Measurements from ENCODE around the gene MKX. TPM values are rescaled to one million over a fixed set of nuclear protein-coding genes. Genes with fewer than 3 reads are reported as not detected.

Gene MKX
- polyA plus RNA-seq, 1 experiment = 0.76 TPM

DNA sequence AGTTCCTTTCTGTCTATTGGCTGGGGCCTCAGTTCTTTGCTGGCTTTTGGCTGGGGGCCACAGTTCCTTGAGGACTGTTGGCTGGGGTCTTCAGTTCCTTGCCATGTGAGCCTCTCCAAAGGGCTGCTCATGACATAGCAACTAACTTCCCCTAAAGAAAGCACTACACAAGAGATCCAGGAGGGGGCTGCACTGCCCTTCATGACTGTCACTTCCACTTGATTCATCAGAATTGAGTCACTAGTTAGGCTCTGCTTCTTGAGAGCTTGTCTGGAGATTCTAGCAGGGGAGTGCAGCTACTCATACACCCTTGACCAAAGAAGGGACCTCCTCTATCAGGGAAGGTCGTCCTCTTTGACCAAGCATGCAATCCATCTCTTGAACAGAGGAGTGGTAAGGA, 38.0 kb upstream of the MKX start:
- Histone ChIP-seq H3K27me3 (ENCODE audit: control insufficient read depth, insufficient read depth, low read length) (no peaks in the 10 kb centered on the region), H3K27ac (ENCODE audit: low read depth, low read length) (no peak overlapping the region), H3K9me3 (ENCODE audit: control insufficient read depth, insufficient read depth, low read length) (peaks cover 4% of the 10 kb centered on the region), H3K4me3 (ENCODE audit: low read depth, low read length) (no peak overlapping the region)
- CTCF ChIA-PET = interaction anchor here (0.5 to 1.0 kb wide), 6 partner anchors 37 to 807 kb away, joined by 3 to 6 read pairs (median 4); no protein-coding TSS in a partner anchor
- POLR2A ChIA-PET = no interaction called here
- TF ChIP-seq, protein P1, sequence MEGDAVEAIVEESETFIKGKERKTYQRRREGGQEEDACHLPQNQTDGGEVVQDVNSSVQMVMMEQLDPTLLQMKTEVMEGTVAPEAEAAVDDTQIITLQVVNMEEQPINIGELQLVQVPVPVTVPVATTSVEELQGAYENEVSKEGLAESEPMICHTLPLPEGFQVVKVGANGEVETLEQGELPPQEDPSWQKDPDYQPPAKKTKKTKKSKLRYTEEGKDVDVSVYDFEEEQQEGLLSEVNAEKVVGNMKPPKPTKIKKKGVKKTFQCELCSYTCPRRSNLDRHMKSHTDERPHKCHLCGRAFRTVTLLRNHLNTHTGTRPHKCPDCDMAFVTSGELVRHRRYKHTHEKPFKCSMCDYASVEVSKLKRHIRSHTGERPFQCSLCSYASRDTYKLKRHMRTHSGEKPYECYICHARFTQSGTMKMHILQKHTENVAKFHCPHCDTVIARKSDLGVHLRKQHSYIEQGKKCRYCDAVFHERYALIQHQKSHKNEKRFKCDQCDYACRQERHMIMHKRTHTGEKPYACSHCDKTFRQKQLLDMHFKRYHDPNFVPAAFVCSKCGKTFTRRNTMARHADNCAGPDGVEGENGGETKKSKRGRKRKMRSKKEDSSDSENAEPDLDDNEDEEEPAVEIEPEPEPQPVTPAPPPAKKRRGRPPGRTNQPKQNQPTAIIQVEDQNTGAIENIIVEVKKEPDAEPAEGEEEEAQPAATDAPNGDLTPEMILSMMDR (IDR thresholded peaks at IDR 0.05; ENCODE audit: low read depth, low read length) = peak; percentile 60
- peak; percentile 11 for DNase-seq (ENCODE audit: low read depth, low spot score)

DNA sequence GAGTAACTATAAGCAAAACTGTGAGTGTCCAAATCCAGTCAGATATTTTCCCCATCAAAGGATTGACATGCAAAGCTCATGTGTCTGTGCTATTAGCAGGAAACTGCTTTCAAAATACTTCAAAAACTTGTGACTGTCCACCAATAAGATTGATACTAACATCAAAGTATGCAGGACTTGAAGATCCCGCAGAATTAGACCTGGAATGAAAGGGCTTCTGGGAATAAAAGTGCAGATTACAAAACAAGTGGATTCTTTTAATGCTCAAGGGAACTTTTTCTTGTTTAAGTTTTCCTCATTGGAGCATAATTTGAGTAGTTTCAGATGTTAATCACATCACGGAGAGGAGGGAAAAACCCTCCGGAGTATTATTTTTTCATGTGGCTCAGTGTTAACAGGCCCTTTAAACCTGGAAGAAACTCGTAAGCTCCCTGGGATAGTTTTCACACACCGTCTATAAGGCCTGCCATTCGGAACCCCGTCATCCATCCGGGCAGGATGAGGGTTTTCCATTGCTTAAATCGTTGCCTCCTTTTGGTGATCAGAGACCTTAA, 33.9 kb upstream of the MKX start:
- peaks cover 2% of the 10 kb centered on the region for H3K27me3 ChIP-seq (ENCODE audit: control insufficient read depth, insufficient read depth, low read length)
- TF ChIP-seq, protein P1 (IDR thresholded peaks at IDR 0.05; ENCODE audit: low read depth, low read length) = no peak
- ChIA-PET POLR2A (no interaction called here), CTCF (no interaction called here)
- H3K4me3 ChIP-seq (ENCODE audit: low read depth, low read length) = no peak overlapping the region
- no peak overlapping the region for H3K27ac ChIP-seq (ENCODE audit: low read depth, low read length)
- DNase-seq (ENCODE audit: low read depth, low spot score) = no peak
- H3K9me3 ChIP-seq (ENCODE audit: control insufficient read depth, insufficient read depth, low read length) = peaks cover 4% of the 10 kb centered on the region

- TF ChIP-seq, protein P1 (IDR thresholded peaks at IDR 0.05; ENCODE audit: low read depth, low read length) = no peak
- CTCF ChIA-PET = no interaction called here
- Histone ChIP-seq H3K4me3 (ENCODE audit: low read depth, low read length) (no peak overlapping the region), H3K27me3 (ENCODE audit: control insufficient read depth, insufficient read depth, low read length) (peaks cover 8% of the 10 kb centered on the region), H3K27ac (ENCODE audit: low read depth, low read length) (no peak overlapping the region), H3K9me3 (ENCODE audit: control insufficient read depth, insufficient read depth, low read length) (no peaks in the 10 kb centered on the region)
- no peak for DNase-seq (ENCODE audit: low read depth, low spot score)
- POLR2A ChIA-PET = no interaction called here
These were observed 29.2 kb upstream of the MKX start for GRCh38 chr10:27774831-27775230.

DNA sequence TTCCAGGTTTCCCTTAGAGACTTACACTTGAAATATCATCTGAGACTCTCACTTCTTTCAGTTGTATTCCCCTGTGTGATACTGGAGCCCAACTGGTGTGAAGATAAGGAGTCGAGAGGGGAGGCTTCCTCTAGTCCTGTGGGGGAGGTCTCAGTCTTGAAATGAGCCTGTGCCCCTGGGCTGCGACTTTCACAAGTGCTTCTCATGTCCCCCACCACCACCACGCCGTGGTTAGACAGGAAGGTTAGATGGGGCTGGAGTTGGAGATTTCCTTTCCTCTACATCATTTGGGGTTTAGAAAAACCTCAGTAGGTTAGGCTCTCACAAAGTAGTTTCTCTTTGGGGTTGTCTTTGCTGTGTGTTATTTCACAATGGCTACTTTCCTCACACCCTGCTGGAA, 25.6 kb upstream of the MKX start:
- ChIA-PET CTCF (no interaction called here), POLR2A (no interaction called here)

DNA sequence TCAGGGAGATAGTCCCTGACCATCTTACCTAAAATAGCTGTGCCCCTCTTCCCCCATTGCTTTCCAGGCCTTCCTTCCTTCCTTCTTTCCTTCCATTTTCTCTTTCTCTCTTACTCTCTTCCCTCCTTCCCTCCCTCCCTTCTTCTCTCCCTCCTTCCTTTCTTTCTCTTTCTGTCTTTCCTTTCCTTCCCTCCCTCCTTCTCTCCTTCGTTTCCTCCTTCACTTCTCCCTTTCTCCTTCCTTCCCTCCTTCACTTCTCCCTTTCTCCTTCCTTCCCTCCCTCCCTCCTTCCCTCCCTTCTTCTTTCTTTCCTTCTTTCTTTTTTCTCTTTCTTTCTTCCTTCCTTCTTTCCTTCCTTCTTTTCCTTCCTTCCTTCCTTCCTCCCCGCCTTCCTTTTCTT, 24.6 kb upstream of the MKX start:
- Histone ChIP-seq H3K9me3 (ENCODE audit: control insufficient read depth, insufficient read depth, low read length) (no peaks in the 10 kb centered on the region), H3K27ac (ENCODE audit: low read depth, low read length) (no peak overlapping the region), H3K4me3 (ENCODE audit: low read depth, low read length) (no peak overlapping the region), H3K27me3 (ENCODE audit: control insufficient read depth, insufficient read depth, low read length) (peaks cover 8% of the 10 kb centered on the region)
- ChIA-PET CTCF (no interaction called here), POLR2A (no interaction called here)
- no peak for DNase-seq (ENCODE audit: low read depth, low spot score)
- TF ChIP-seq, protein P1 (IDR thresholded peaks at IDR 0.05; ENCODE audit: low read depth, low read length) = no peak

More for the DNA sequence above, 25.6 kb upstream of the MKX start:
- no peak overlapping the region for H3K4me3 ChIP-seq (ENCODE audit: low read depth, low read length)
- DNase-seq (ENCODE audit: low read depth, low spot score) = no peak
- H3K27ac ChIP-seq (ENCODE audit: low read depth, low read length) = no peak overlapping the region
- peaks cover 8% of the 10 kb centered on the region for H3K27me3 ChIP-seq (ENCODE audit: control insufficient read depth, insufficient read depth, low read length)
- TF ChIP-seq, protein P1 (IDR thresholded peaks at IDR 0.05; ENCODE audit: low read depth, low read length) = no peak
- H3K9me3 ChIP-seq (ENCODE audit: control insufficient read depth, insufficient read depth, low read length) = no peaks in the 10 kb centered on the region

Measured in AG04450 (cell line).